ENCODE results near the gene PHC1.

Gene PHC1

DNA sequence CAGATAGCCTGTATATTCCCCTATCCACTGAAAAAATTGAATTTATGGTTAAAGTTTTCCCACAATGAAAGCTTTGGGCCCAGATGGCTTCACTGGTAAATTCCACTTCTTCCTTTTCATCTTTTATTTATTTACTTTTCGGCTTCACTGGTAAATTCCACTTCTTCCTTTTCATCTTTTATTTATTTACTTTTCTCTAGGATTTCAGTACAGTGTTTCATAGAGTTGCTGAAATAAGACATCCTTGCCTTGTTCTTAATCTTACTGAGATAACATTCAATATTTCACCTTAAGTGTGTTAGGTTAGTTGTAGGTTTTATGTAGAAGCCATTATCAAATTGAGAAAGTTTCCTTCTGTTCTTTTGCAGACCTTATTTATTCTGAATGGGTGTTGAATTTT is 56.1 kb downstream of the PHC1 start:
- Histone ChIP-seq H3K27me3 (ENCODE audit: control insufficient read depth, insufficient read depth, low read length) (no peaks in the 10 kb centered on the region), H3K4me3 (ENCODE audit: low read depth, low read length) (no peak overlapping the region), H3K9me3 (ENCODE audit: control insufficient read depth, insufficient read depth, low read depth, low read length) (peaks cover 19% of the 10 kb centered on the region)

DNA sequence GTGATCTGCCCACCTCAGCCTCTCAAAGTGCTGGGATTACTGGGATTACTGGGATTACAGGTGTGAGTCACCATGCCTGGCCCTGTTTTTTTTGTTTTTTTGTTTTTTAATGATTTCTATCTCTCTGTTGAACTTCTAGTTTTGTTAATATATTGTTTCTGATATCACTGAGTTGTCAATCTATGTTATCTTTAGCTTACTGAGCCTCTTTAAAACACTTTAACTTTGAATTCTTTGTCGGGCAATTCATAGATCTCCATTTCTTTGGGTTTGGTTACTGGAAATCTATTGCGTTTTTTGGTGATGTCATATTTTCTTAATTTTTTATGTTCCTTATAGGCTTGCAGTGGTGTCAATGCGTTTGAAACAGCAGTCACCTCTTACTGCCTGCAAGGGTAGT is 65.8 kb downstream of the PHC1 start:
- H3K36me3 ChIP-seq (ENCODE audit: control insufficient read depth, insufficient read depth, low read length), result no peaks in the 10 kb centered on the region
- no peaks in the 10 kb centered on the region for H3K9me3 ChIP-seq (ENCODE audit: control insufficient read depth, insufficient read depth, low read depth, low read length)
- H3K9ac ChIP-seq (ENCODE audit: low read length), result no peak overlapping the region
- no peaks in the 10 kb centered on the region for H3K27me3 ChIP-seq (ENCODE audit: control insufficient read depth, insufficient read depth, low read length)
- no peak overlapping the region for H3K4me3 ChIP-seq (ENCODE audit: low read depth, low read length)
- no peak overlapping the region for H3K27ac ChIP-seq (ENCODE audit: low read depth, low read length)
- H3K4me1 ChIP-seq (ENCODE audit: control insufficient read depth, insufficient read depth, low read length), result no peaks in the 10 kb centered on the region

More for the DNA sequence above, 56.1 kb downstream of the PHC1 start:
- Histone ChIP-seq H3K4me1 (ENCODE audit: control insufficient read depth, insufficient read depth, low read length) (no peaks in the 10 kb centered on the region), H3K27ac (ENCODE audit: low read depth, low read length) (no peak overlapping the region), H3K9ac (ENCODE audit: low read length) (no peak overlapping the region), H3K36me3 (ENCODE audit: control insufficient read depth, insufficient read depth, low read length) (no peaks in the 10 kb centered on the region)

DNA sequence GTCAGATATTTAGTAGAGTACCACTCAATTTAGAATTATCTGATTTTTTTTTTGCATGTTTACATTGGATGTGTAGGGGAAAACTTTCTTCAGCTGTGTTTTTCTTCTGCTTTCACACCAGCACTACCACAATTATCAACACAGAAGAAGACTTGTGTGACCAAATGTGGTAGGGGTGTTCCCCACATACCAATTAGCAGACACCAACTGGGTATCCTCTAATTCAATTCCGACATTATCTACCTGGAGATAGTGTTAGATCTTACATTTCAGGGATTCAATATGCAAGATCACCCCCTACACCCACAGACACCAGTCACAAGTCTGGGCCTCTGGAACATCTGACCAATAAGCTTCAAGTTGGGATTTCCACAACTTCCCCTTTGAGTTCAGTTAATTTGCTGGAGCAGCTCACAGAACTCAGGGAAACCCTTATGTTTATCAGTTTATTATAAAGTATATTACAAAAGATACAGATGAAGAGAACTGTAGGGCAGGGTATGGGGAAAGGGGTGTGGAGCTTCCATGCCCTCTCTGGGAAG is 71.0 kb downstream of the PHC1 start:
- H3K9ac ChIP-seq (ENCODE audit: low read length), result no peak overlapping the region
- no peaks in the 10 kb centered on the region for H3K36me3 ChIP-seq (ENCODE audit: control insufficient read depth, insufficient read depth, low read length)
- no peak overlapping the region for H3K4me3 ChIP-seq (ENCODE audit: low read depth, low read length)
- H3K27me3 ChIP-seq (ENCODE audit: control insufficient read depth, insufficient read depth, low read length), result no peaks in the 10 kb centered on the region
- no peaks in the 10 kb centered on the region for H3K4me1 ChIP-seq (ENCODE audit: control insufficient read depth, insufficient read depth, low read length)
- no peaks in the 10 kb centered on the region for H3K9me3 ChIP-seq (ENCODE audit: control insufficient read depth, insufficient read depth, low read depth, low read length)
- H3K27ac ChIP-seq (ENCODE audit: low read depth, low read length), result no peak overlapping the region

DNA sequence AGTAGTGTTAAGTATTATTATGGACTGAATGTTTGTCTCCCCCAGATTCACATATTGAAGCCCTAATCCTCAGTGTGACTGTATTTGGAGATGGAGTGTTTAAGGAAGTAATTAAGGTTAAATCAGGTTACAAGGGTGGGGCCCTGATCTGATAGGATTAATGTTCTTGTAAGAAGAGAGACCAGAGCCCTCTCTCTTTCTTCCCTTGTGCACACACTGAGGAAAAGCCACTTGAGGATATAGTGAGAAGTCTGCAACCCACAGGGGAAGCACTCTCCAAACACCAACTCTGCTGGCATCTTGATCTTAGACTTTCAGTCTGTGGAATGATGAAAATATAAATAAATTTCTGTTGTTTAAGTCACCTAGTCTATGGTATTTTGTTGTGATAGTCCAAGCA is 72.9 kb downstream of the PHC1 start:
- Histone ChIP-seq H3K36me3 (ENCODE audit: control insufficient read depth, insufficient read depth, low read length) (no peaks in the 10 kb centered on the region), H3K9ac (ENCODE audit: low read length) (no peak overlapping the region), H3K4me3 (ENCODE audit: low read depth, low read length) (no peak overlapping the region), H3K27ac (ENCODE audit: low read depth, low read length) (no peak overlapping the region), H3K9me3 (ENCODE audit: control insufficient read depth, insufficient read depth, low read depth, low read length) (no peaks in the 10 kb centered on the region), H3K4me1 (ENCODE audit: control insufficient read depth, insufficient read depth, low read length) (no peaks in the 10 kb centered on the region), H3K27me3 (ENCODE audit: control insufficient read depth, insufficient read depth, low read length) (no peaks in the 10 kb centered on the region)

DNA sequence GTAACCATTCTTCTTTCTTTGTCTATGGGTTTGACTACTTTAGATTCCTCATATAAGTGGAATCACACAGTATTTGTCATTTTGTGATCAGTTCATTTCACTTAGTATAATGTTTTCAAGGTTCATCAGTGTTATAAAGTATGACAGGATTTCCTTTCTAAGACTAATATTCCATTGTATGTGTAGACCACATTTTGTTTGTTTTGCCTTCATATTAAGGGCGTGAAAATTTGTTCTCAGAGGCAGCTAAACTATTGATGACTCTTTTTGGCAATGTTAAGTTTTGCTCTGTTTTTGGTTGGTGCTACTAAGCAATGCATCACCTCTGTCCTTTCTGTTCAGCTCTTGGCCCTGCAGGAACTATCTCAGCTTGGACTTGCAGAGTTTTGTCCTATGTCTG is 73.4 kb downstream of the PHC1 start:
- no peak overlapping the region for H3K27ac ChIP-seq (ENCODE audit: low read depth, low read length)
- no peaks in the 10 kb centered on the region for H3K27me3 ChIP-seq (ENCODE audit: control insufficient read depth, insufficient read depth, low read length)
- no peak overlapping the region for H3K4me3 ChIP-seq (ENCODE audit: low read depth, low read length)
- H3K4me1 ChIP-seq (ENCODE audit: control insufficient read depth, insufficient read depth, low read length), result no peaks in the 10 kb centered on the region
- H3K9ac ChIP-seq (ENCODE audit: low read length), result no peak overlapping the region
- H3K36me3 ChIP-seq (ENCODE audit: control insufficient read depth, insufficient read depth, low read length), result no peaks in the 10 kb centered on the region
- H3K9me3 ChIP-seq (ENCODE audit: control insufficient read depth, insufficient read depth, low read depth, low read length), result no peaks in the 10 kb centered on the region

DNA sequence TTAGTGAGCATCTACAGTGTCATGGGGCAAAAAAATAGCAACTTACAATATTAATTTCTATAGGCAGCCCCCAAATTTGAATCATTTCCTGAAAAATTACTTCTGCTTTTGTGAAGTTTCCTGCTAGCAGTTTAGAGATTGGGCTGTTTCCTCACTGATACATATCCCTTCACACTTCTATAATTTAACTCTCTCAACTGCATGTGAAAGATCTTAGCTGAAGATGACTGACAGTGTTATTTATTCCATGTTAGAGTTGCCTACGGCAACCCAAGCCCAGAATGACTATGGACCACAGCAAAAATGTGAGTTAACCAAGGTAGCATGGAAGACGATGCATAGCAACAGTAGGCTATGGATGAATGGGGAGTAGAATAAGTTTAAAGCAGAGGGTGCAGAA is 75.1 kb downstream of the PHC1 start, which contains the start of gene KLRG1:
TSS of gene KLRG1 (plus strand) at position 134 of the 400 bp plus-strand sequence. CDS start at position 224, 90 bp downstream.
- H3K27ac ChIP-seq (ENCODE audit: low read depth, low read length), result no peak within 1 kb of the TSS
- H3K4me1 ChIP-seq (ENCODE audit: control insufficient read depth, insufficient read depth, low read length), result no peaks in the 10 kb centered on the region
- no peaks in the 10 kb centered on the region for H3K9me3 ChIP-seq (ENCODE audit: control insufficient read depth, insufficient read depth, low read depth, low read length)
- no peak within 1 kb of the TSS for H3K9ac ChIP-seq (ENCODE audit: low read length)
- H3K27me3 ChIP-seq (ENCODE audit: control insufficient read depth, insufficient read depth, low read length), result no peaks in the 10 kb centered on the region
- H3K36me3 ChIP-seq (ENCODE audit: control insufficient read depth, insufficient read depth, low read length), result no peaks in the 10 kb centered on the region
- no peak within 1 kb of the TSS for H3K4me3 ChIP-seq (ENCODE audit: low read depth, low read length)

All from HUES6 (cell line).